KMS-11 (cell line): ENCODE data around the gene RBM44.

ENCODE experiments used
- H2AFZ ChIP-seq: fragments of 200-600 bp; sonication (generic); 2 replicates; pipeline ENCODE4 v1.6.1; 2016; ENCODE audit warnings: antibody characterized with exemption, mixed run types, low read depth
- H3K27ac ChIP-seq: fragments of 200-600 bp; sonication (generic); 2 replicates; pipeline ENCODE4 v1.6.1; 2016; ENCODE audit warnings: mild to moderate bottlenecking, mixed run types
- H3K27me3 ChIP-seq: fragments of 200-600 bp; sonication (generic); 2 replicates; pipeline ENCODE4 v1.6.1; 2017; ENCODE audit warnings: mild to moderate bottlenecking, low read depth, mixed run types, moderate library complexity; ENCODE audit not compliant: insufficient read depth
- H3K36me3 ChIP-seq: fragments of 200-600 bp; sonication (generic); 2 replicates; pipeline ENCODE4 v1.6.1; 2017; ENCODE audit warnings: mild to moderate bottlenecking, mixed run types; ENCODE audit not compliant: insufficient read depth
- H3K4me1 ChIP-seq: fragments of 200-600 bp; sonication (generic); 2 replicates; pipeline ENCODE4 v1.6.1; 2016; ENCODE audit warnings: mild to moderate bottlenecking, low read depth, mixed run types; ENCODE audit not compliant: poor library complexity, severe bottlenecking
- H3K4me2 ChIP-seq: fragments of 200-600 bp; sonication (generic); 2 replicates; pipeline ENCODE4 v1.7.0; 2016; ENCODE audit warnings: mild to moderate bottlenecking, mixed run types
- H3K4me3 ChIP-seq: fragments of 200-600 bp; sonication (generic); IDR thresholded peaks from 2 replicates; pipeline ENCODE4 v1.6.1; 2017; ENCODE audit warnings: low read depth, low read length, mixed read lengths; ENCODE audit not compliant: insufficient read depth
- H3K79me2 ChIP-seq: fragments of 200-600 bp; sonication (generic); 2 replicates; pipeline ENCODE4 v1.6.1; 2016; ENCODE audit warnings: low read depth, mixed run types; ENCODE audit not compliant: insufficient read depth
- H3K9ac ChIP-seq: fragments of 200-600 bp; sonication (generic); 2 replicates; pipeline ENCODE4 v1.6.1; 2016; ENCODE audit warnings: mild to moderate bottlenecking, mixed run types
- H4K20me1 ChIP-seq: fragments of 200-600 bp; sonication (generic); 2 replicates; pipeline ENCODE4 v1.6.1; 2016; ENCODE audit warnings: mild to moderate bottlenecking, mixed run types; ENCODE audit not compliant: insufficient read depth
- TF ChIP-seq, protein P1 (sequence below): fragments of 200-600 bp; sonication (generic); conservative IDR thresholded peaks from 2 replicates; pipeline ENCODE4 v1.6.1; 2017; ENCODE audit warnings: low read depth, mild to moderate bottlenecking, antibody characterized with exemption, low read length, moderate library complexity, mixed read lengths

RBM44 gene

DNA sequence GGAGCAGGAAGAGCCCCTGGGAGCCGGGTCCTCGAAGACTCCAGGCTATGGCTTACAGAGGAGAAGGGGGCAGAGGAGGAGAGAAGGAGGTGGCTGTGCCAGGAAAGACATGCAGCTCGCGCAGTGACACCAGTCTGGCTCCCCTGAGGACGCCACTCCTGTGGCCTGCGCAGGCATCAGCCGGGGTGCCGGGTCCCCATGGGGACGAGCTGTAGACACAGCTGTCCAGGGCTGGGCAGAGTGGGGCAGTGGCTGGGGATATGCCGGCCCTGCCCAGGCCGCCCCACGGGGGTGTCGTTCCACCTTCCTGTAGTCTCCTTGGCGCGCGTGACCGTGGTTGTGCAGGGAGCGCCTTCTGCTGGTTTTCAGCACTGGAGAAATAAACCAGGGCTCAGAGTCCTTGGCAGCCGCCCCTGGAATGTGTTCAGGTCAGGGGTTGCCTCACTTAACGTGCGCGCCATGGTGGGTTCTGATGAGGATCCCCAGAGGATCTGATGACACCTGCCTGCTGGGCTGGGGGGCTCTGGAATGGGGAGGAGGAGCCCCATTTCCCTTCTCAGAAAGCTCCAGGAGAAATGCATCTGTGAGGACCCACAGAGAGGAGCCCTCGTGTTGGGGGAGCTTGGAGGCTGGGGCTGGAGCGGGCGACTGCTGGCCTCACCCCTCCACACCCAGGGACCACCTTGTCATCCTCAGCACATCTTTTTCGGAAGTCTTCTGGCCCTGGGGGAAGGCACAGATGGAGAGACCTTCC, 87.5 kb downstream of the RBM44 start:
- H3K36me3 ChIP-seq: no peaks in the 10 kb centered on the region
- H3K27ac ChIP-seq: no peak overlapping the region
- H3K9ac ChIP-seq: no peak overlapping the region
- H3K4me3 ChIP-seq: no peak overlapping the region
- TF ChIP-seq, protein P1, sequence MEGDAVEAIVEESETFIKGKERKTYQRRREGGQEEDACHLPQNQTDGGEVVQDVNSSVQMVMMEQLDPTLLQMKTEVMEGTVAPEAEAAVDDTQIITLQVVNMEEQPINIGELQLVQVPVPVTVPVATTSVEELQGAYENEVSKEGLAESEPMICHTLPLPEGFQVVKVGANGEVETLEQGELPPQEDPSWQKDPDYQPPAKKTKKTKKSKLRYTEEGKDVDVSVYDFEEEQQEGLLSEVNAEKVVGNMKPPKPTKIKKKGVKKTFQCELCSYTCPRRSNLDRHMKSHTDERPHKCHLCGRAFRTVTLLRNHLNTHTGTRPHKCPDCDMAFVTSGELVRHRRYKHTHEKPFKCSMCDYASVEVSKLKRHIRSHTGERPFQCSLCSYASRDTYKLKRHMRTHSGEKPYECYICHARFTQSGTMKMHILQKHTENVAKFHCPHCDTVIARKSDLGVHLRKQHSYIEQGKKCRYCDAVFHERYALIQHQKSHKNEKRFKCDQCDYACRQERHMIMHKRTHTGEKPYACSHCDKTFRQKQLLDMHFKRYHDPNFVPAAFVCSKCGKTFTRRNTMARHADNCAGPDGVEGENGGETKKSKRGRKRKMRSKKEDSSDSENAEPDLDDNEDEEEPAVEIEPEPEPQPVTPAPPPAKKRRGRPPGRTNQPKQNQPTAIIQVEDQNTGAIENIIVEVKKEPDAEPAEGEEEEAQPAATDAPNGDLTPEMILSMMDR: no peak
- no peaks in the 10 kb centered on the region for H3K27me3 ChIP-seq
- H4K20me1 ChIP-seq: no peaks in the 10 kb centered on the region
- H3K79me2 ChIP-seq: no peaks in the 10 kb centered on the region
- H2AFZ ChIP-seq: no peak overlapping the region
- H3K4me1 ChIP-seq: no peaks in the 10 kb centered on the region
- no peak overlapping the region for H3K4me2 ChIP-seq

DNA sequence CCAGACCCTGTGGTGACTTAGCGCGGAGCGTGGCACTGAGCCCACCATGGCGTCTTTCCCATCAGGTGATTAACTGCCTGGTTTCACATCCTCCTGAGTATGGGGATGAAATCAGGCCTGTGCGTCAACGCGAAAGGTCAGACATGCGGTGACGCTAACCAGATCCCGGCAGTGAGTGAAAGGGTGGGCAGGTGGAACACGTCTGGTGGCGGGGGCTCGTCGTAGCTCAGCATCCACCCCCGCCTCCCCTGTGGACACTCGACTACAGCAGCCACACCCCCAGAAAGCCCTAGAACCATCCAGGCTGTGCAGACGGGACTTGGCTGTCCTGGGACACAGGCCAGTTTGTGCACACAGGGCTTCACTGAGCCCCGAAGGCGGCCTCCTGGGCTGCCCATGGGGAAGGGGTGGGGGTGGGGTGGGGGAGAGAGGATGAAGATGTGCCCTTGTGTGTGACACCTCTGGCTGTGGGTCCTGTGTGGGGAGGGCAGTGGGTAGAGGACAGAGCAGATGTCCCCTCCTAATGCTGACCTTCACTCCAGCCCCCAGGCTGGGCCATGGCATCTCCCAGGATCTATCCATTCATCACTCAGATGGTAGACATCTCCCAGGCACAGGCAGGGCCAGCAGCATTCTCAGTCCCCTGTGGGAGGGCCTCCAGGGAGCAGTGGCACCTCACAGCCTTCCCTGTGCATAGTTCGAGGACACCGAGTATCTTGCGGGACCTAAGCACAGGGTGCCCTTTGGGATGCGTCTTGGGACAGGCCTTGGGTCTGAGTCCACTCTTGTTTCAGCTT, 88.3 kb downstream of the RBM44 start:
- Histone ChIP-seq H3K27me3 (no peaks in the 10 kb centered on the region), H3K4me3 (no peak overlapping the region), H2AFZ (no peak overlapping the region), H3K4me2 (no peak overlapping the region), H4K20me1 (no peaks in the 10 kb centered on the region), H3K9ac (no peak overlapping the region), H3K36me3 (no peaks in the 10 kb centered on the region), H3K4me1 (no peaks in the 10 kb centered on the region), H3K79me2 (no peaks in the 10 kb centered on the region), H3K27ac (no peak overlapping the region)
- TF ChIP-seq, protein P1: no peak

DNA sequence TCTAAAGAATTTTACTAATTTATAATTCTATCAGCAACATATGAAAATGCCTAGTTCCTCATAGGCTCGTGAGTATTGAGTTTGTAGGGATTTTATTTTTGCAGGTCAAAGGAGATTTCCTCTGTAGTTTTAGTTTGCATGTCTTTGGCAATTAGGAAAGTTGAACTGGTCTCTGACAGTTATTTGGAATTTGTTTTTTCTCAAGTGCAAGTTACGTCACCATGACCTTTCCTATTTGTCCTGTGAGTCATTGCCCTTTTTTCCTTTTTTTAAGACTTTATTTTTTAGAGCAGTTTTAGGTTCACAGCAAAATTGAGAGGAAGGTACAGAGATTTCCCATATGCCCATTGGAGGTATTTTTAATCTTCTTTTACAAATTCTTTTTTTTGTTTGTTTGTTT, 89.8 kb downstream of the RBM44 start:
- no peak overlapping the region for H3K27ac ChIP-seq
- no peak overlapping the region for H3K4me2 ChIP-seq
- H3K36me3 ChIP-seq: no peaks in the 10 kb centered on the region
- H4K20me1 ChIP-seq: no peaks in the 10 kb centered on the region
- H3K27me3 ChIP-seq: no peaks in the 10 kb centered on the region
- H3K9ac ChIP-seq: no peak overlapping the region
- TF ChIP-seq, protein P1: no peak
- no peak overlapping the region for H3K4me3 ChIP-seq
- H3K4me1 ChIP-seq: no peaks in the 10 kb centered on the region
- H3K79me2 ChIP-seq: no peaks in the 10 kb centered on the region
- H2AFZ ChIP-seq: no peak overlapping the region

DNA sequence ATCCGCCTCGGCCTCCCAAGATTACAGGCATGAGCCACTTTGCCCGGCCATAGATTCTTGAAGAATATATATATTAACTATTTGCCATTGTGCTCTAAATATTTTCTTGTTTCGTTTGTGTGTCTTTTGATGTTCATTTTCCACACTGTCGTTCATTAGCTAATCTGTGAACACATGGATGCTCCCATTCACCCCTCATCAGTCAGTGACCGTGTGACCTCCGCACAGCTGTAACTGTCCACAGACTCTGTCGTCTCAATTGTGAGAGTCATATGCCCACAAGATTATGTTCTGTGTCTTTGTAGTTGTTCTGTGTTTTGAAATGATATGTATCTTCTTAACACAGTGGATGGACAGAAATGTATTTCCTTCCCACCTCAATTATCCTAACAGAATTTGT, 90.4 kb downstream of the RBM44 start:
- H3K4me3 ChIP-seq: no peak overlapping the region
- H3K36me3 ChIP-seq: no peaks in the 10 kb centered on the region
- H2AFZ ChIP-seq: no peak overlapping the region
- H3K79me2 ChIP-seq: no peaks in the 10 kb centered on the region
- H4K20me1 ChIP-seq: no peaks in the 10 kb centered on the region
- TF ChIP-seq, protein P1: no peak
- H3K4me2 ChIP-seq: no peak overlapping the region
- no peaks in the 10 kb centered on the region for H3K4me1 ChIP-seq
- no peaks in the 10 kb centered on the region for H3K27me3 ChIP-seq
- no peak overlapping the region for H3K9ac ChIP-seq
- H3K27ac ChIP-seq: no peak overlapping the region
